ENCODE results near the gene ZMIZ1. TPM values are rescaled to one million over a fixed set of nuclear protein-coding genes. Genes with fewer than 3 reads are reported as not detected.
A peak's percentile ranks its signal among the peaks of the same experiment; 100 is the strongest.

ZMIZ1 gene
- total RNA-seq, 4 donors from 2014 or later, result 65.5 to 88.2 (median 69.3) TPM

GRCh38 chr10:79072041-79072441 lies 3.3 kb downstream of the ZMIZ1 start:
- Histone ChIP-seq H3K27me3 (no peaks in the 10 kb centered on the region), H3K27ac (peak overlapping the region; percentile 85 to 98 (median 93)), H3K36me3 (no peaks in the 10 kb centered on the region), H3K4me1 (peaks cover 12 to 73% (median 60%) of the 10 kb centered on the region in 4 donors), H3K9me3 (no peaks in the 10 kb centered on the region), H3K4me3 (peak overlapping the region in 3 of 4 donors; percentile 68 to 97 (median 87))
- no peak for TF ChIP-seq CTCF (IDR thresholded peaks at IDR 0.05)
- TF ChIP-seq EP300 (IDR thresholded peaks at IDR 0.05), result peak in 1 of 2 donors; percentile 91
- no peak for TF ChIP-seq POLR2A (IDR thresholded peaks at IDR 0.05)
- 24 to 32% methylated on average over 8 of the region's 8 CpGs for WGBS, 2 donors
- peak in 1 of 2 donors; percentile 36 for DNase-seq (ENCODE audit: low spot score in 2 of 2)

GRCh38 chr10:79072994-79073645 lies 4.4 kb downstream of the ZMIZ1 start:
- Histone ChIP-seq H3K4me1 (peaks cover 12 to 76% (median 69%) of the 10 kb centered on the region in 4 donors), H3K36me3 (no peaks in the 10 kb centered on the region), H3K4me3 (peak overlapping the region in 1 of 4 donors; percentile 14), H3K27ac (peak overlapping the region; percentile 85 to 98 (median 93)), H3K27me3 (no peaks in the 10 kb centered on the region), H3K9me3 (no peaks in the 10 kb centered on the region)
- TF ChIP-seq CTCF (IDR thresholded peaks at IDR 0.05) (no peak), EP300 (IDR thresholded peaks at IDR 0.05) (no peak), POLR2A (IDR thresholded peaks at IDR 0.05) (no peak)
- no peak for DNase-seq (ENCODE audit: low spot score in 2 of 2)
- WGBS, 2 donors, result 90 to 95% methylated on average over 4 of the region's 4 CpGs

GRCh38 chr10:79073784-79074432 lies 5.1 kb downstream of the ZMIZ1 start:
- Histone ChIP-seq H3K27me3 (no peaks in the 10 kb centered on the region), H3K36me3 (no peaks in the 10 kb centered on the region), H3K4me3 (peak overlapping the region in 2 of 4 donors; percentile 5 to 14), H3K27ac (peak overlapping the region; percentile 85 to 98 (median 93)), H3K9me3 (no peaks in the 10 kb centered on the region), H3K4me1 (peaks cover 12 to 81% (median 76%) of the 10 kb centered on the region in 4 donors)
- 57 to 63% methylated on average over 15 of the region's 15 CpGs for WGBS, 2 donors
- no peak for TF ChIP-seq EP300 (IDR thresholded peaks at IDR 0.05)
- TF ChIP-seq CTCF (IDR thresholded peaks at IDR 0.05), result no peak
- TF ChIP-seq POLR2A (IDR thresholded peaks at IDR 0.05), result no peak
- DNase-seq (ENCODE audit: low spot score in 2 of 2), result peak in 1 of 2 donors; percentile 61

DNA sequence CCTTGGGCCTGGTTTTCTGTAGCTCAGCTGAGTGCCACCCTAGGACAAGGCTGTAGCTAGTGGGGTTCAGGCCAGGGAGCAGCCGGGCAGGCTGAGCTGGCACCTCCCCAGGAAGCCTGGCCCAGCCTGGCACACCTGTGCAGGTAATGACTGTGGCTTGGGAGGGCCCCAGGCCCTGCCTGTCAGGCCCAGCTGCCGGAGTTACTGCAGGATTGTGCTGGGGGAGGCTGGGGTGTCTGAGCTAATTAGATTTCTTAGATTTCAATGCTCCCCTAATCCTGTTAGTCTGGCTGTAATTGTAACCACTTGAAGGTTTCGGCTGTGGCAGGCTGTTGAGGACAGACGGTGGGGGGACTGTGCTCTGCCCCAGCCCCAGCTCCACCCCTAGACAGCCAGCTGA lies 6.0 kb downstream of the ZMIZ1 start:
- TF ChIP-seq POLR2A (IDR thresholded peaks at IDR 0.05), result no peak
- no peak for TF ChIP-seq EP300 (IDR thresholded peaks at IDR 0.05)
- TF ChIP-seq CTCF (IDR thresholded peaks at IDR 0.05), result no peak
- Histone ChIP-seq H3K4me3 (no peak overlapping the region), H3K36me3 (no peaks in the 10 kb centered on the region), H3K9me3 (no peaks in the 10 kb centered on the region), H3K4me1 (peaks cover 12 to 89% (median 84%) of the 10 kb centered on the region in 4 donors), H3K27ac (peak overlapping the region in 3 of 4 donors; percentile 90 to 98 (median 96)), H3K27me3 (no peaks in the 10 kb centered on the region)
- WGBS, 2 donors, result 50 to 70% methylated on average over 2 to 4 of the region's 4 CpGs
- no peak for DNase-seq (ENCODE audit: low spot score in 2 of 2)

- no peaks in the 10 kb centered on the region for H3K27me3 ChIP-seq
- H3K27ac ChIP-seq, result peak overlapping the region in 3 of 4 donors; percentile 90 to 98 (median 96)
- no peak for TF ChIP-seq EP300 (IDR thresholded peaks at IDR 0.05)
- TF ChIP-seq CTCF (IDR thresholded peaks at IDR 0.05), result no peak
- TF ChIP-seq POLR2A (IDR thresholded peaks at IDR 0.05), result no peak
- H3K4me3 ChIP-seq, result no peak overlapping the region
- H3K4me1 ChIP-seq, result peaks cover 12 to 96% (median 91%) of the 10 kb centered on the region in 4 donors
- no peaks in the 10 kb centered on the region for H3K36me3 ChIP-seq
- no peaks in the 10 kb centered on the region for H3K9me3 ChIP-seq
- DNase-seq (ENCODE audit: low spot score in 2 of 2), result no peak
- WGBS, 2 donors, result 64 to 80% methylated on average over 2 to 3 of the region's 3 CpGs
Measured at GRCh38 chr10:79075418-79075817, 6.7 kb downstream of the ZMIZ1 start.
